Islet precursor cell (in vitro differentiated cells): ENCODE results near the gene JPT2.

Source experiments
- DNase-seq: peaks from one replicate; pipeline ENCODE4 v3.0.0-alpha.2; 2018

JPT2 gene

DNA sequence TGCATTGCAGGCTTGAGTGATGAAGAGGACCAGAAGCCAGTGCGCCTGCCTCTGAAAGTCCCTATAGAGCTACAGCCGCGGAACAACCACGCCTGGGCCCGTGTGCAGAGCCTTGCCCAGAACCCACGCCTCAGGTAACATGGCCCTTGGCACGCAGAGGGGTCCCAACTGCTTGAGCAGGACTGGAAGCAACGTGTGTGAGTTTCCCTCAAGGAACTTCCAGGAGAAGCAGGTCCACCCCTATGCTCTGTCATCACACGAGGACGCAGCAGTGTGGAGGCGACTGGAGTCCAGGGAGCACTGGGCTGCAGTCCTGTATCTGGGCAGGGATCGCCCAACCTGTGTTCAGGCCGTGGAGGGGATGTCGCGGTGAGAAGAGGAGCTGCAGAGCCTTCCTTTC, 25.1 kb upstream of the JPT2 start:
- DNase-seq, result no peak

DNA sequence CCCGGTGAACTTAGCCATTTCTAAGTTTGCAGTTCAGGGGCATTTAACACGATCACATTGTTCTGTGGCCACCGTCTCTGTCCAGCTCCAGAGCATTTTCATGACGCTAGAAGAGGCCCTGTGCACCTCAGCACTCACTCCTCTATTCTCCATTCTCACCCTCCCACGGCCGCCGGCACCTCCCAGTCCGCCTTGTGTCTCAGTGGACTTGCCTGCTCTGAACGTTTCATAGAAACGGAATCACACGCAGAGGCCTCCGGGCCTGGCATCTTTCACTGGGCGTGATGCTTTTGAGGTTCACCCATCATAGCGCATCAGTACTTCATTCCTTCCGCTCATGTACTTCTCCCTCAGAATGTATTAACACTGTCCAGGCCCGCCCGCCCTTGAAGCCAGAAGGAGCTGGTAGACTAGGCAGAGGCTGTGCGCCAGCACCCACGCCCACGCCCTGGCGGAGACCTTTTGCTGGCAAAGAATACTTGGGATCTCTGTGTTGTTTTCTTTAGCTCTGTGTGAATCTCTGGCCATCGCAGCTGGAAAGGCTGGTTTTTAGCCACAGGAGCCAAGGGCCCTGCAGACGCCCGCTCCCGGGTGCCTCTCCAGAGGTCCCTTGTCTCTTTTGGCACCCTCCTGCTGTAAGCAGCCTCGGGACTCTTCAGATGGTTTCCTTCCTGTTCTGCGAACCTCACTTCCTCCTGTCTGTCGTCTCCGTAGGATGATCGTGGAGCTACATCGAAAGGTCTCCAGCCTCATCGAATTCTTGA, 23.4 kb upstream of the JPT2 start:
- no peak for DNase-seq

DNA sequence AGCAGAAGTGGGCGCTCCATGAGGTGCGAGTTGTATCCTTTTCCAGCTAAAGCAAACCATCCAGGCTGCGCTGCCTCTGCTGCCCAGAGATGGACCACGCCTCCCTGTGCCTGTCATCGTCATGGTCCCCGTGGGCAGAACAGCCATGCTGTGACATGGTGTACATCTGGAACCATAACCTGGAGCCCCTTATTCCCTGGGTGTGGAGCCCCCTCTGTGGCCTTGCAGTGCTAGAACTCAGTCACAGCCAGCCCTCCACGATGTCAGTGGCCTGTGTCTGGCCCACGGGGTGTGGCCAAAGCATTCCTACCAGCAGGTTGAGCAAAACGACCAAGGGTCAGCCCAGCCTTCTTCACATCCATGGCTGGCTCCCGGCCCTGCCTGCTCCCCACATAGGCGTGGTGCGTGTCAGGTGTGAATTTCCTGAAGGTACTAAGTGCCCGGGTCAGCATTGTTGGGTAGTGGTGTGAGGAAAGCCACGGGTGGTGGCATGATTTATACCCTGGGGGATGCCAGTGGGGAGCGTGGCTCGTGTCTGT, 22.7 kb upstream of the JPT2 start:
- no peak for DNase-seq

DNA sequence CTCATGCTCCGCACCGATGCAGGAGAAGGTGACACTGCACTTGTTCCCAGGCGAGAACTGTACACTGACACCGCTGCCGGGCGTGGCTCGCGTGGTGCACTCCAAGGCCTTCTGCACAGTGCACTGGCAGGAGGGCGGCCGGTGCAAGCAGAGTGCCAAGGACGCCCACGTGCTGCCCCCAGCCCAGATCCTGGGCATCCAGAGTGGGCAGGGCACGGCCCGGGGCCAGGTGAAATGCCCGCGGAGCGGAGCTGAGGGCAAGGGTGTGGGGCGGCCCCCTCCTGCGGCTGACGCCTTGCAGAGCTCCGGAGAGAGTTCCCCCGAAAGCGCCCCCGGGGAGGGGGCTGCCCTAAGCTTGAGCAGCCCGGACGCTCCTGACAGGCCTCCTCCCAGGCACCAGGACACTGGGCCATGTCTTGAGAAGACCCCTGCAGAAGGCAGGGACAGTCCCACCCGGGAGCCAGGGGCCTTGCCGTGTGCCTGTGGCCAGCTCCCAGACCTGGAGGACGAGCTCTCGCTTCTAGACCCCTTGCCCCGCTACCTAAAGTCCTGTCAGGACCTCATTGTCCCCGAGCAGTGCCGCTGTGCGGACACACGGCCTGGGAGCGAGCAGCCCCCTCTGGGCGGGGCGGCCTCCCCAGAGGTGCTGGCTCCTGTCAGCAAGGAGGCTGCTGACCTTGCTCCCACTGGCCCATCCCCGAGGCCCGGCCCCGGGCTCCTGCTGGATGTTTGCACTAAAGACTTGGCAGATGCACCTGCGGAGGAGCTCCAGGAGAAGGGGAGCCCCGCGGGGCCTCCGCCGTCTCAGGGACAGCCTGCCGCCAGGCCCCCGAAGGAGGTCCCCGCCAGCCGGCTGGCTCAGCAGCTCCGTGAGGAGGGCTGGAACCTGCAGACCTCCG, 21.9 kb upstream of the JPT2 start:
- no peak for DNase-seq

DNA sequence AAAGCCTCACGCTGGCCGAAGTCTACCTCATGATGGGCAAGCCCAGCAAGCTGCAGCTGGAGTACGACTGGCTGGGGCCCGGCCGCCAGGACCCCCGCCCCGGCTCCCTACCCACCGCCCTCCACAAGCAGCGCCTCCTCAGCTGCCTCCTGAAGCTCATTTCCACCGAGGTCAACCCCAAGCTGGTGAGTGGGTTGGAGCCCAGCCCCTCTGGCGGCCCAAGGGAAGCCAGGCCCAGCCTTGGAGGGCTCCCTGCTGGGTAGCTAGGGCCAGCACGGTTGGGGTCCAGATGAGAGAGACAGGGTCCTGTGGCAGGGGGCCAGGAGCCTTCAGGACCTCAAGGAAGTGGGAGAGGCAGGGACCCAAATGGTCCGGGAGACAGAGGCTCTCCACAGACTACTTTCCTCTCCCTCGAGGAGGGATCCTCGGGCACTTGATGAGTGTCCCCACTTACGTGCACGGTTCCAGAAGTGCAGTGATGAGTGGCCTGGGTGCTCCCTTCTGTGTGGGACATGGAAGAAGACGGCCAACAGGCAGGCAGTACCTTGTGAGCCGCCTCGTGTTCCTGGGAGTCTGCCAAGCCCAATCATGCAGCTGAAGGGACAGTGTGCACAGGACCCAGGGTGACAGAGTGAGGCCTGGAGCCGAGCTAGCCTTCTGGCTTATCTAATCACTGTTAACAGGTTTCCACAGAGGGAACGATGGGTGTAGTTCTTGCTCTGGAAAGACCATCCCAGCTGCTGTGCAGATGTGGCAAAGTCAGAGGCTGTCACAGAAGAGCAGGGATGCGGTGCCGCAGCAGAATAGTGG, 21.1 kb upstream of the JPT2 start:
- DNase-seq, result no peak

DNA sequence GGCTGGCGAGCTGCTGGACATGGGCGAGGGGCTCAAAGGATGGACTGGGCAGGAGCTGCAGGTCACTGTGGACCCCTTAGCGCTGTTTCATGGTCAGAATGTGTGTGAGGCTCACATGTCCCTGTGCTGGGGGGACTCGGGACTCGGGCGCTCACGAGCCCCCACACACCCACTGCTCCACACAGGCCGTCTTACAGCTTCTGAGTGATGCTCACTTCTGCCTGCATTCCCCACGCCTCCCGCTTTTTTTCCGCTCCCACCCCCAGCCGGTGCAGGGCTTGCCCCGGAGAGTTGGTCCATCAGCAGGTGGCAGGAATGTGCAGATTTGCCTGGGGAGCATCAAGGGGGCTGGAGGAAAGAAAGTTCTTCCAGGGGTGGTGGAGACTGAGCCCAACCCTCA, 20.2 kb upstream of the JPT2 start:
- no peak for DNase-seq

DNA sequence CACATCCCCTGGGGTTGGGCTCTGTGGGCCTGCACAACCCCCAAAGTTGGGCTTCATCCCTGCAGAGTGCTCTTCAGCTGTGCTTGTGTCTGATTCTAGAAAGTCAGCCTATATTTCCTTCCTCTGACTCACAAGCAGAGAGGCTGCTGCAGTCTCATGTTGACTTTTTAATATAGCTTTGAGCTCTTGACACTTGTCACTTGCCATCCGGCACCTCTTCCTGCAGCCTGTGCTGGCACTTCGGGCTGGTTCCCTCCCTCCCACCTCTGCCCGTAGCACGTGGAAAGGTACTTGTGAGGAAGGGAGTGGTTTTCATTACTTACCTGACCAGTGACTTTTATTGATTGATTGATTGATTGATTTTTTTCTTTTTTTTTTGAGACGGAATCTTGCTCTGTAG, 19.0 kb upstream of the JPT2 start:
- DNase-seq, result no peak

DNA sequence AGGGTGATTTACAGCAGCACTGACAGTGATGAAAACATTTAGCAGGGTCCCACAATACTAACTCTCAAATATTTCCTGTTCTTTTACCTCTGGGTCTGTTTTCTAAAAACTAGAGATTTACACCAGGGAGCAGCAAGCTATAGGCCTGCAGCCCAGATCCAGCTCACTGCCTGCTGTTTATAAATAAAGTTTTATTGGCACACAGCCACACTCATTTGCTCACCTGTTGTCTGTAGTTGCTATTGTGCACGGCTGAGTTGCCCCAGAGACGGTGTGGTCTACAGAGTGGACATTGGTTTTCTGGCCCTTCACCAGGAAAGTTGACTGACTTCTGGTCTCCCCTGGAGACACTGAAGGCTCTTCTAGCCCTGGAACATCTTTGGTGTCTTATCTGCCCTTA, 16.3 kb upstream of the JPT2 start:
- no peak for DNase-seq

DNA sequence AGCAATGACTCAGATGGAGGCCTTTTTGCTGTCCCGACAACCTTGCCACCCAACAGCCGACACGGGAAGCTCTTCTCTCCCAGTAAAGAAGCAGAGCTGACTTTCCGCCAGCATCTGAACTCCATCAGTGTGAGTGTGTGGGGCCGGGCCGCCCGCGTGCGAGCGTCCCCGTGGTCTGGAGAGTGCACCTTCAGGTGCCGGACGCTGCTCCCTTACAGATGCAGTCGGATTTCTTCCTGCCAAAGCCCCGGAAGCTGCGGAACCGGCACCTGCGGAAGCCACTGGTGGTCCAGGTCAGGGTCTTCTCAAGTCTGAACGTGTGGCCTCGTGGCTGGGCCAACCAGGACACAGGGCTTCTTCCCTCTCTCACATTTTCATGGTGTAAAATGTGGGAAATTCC, 15.5 kb upstream of the JPT2 start:
- DNase-seq, result no peak

DNA sequence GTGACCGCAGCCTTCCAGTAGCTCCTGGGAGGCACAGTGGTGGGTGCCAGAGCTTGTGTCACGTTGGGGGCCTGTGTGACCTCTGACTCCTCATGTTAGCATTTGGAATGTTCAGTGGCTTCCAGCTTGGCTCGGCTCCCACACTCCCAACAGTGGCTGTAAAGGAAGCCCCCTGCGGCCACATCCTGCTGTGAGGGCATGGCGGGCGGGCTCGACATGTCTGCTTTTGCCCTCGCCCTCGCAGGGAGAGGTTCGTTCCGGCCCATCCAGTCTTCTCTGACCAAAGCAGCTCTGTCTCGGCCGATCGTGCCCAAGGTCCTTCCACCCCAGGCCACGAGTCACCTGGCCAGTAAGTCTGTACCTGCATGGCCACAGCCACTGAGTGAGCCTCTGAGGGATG, 12.2 kb upstream of the JPT2 start:
- DNase-seq, result no peak

DNA sequence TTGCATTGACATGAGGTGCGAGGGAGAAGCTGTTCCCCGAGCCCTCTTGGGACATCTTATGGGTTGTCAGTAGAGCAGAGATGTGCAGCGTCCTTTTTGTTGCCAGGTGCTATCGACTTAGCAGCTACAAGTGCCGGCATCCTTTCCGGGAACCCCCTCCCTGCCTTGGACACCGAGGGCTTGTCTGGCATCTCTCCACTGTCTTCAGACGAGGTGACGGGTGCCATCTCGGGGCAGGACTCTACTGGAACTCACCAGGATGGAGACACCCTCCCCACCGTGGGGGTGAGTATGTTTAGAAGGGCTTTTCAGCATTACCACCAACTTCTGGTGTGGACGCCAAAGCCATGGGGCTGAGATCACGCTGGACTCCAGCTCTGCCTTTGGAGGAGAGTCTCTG, 11.8 kb upstream of the JPT2 start:
- peak; percentile 42 for DNase-seq

DNA sequence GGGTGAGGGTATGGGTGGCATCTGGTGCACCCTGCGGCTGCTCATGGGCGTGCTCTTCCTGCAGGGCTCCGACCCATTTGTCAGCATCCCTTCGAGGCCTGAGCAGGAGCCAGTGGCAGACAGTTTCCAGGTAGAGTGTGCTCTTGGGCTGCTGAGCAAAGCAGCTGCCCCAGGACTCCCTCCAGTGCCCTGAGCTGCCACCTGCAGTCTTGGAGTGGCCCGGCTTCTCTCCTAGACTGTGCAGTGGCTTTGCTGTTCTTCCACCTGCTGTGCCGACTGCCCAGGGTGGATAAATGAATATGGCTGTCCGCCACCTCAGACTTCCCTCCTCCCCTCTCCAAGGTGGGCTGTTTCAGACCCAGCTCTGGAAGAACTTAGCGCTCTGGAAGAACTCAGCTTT, 10.8 kb upstream of the JPT2 start:
- DNase-seq, result peak; percentile 52

DNA sequence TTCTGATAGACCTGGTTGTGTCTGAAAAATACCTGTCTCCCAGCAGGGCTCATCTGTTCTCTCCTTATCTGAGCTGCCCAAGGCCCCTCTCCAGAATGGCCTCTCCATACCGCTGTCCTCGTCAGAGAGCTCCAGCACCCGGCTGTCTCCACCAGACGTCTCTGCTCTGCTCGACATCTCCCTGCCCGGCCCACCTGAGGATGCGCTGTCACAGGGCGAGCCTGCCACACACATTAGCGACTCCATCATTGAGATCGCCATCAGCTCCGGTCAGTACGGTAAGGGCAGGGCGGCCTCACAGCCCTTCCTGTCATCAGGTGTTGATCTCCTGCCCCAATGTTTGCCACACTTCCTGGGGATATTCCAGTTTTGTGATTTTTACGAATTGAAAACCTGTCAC, 10.2 kb upstream of the JPT2 start:
- peak; percentile 41 for DNase-seq

DNA sequence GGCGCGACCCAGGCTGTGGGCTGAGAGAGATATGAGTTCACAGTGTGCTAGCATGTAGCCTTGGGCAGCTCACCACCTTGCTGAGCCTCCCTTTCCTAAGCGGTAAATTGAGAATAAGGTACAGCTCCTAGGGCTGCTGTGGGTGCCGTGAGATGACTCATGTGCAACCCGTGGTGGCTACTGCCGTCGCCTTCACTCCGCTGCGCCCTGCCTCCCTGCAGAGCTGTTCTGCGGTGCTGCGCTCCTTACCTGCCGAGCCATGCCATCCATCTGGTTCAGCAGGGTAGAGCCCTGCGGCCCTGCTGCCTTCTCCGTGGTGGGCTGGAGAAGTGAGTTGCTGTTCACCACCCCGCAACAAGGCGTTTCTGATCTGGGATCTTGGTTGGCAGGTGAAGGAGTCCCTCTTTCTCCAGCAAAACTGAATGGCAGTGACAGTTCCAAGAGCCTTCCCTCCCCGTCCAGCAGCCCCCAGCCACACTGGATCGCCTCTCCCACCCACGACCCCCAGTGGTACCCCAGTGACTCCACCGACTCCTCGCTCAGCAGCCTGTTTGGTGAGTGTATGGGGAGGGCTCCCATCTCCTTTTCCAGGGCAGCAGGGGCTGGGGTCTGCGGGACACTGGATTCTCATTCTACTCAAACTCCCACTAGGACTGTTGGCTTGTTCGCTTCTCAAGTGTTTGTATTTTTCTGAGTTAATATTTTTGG, 9.3 kb upstream of the JPT2 start:
- peak; percentile 43 for DNase-seq

DNA sequence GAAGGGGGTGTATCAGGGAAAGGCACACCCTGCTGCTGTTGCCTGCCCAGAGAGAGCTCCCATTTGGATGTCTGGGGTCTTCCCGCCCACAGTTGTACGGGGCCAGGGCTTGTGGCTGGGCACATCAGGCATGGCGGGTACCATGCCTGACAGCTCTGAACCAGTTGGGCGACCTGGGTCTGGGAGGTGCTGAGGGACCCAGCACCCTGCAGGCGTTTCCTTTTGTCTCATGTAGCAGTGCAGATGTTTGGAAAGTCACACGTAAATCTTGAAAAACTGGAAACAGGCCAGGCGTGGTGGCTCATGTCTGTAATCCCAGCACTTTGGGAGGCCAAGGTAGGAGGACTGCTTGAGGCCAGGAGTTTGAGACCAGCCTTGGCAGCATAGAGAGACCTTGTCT, 8.4 kb upstream of the JPT2 start:
- peak; percentile 37 for DNase-seq

DNA sequence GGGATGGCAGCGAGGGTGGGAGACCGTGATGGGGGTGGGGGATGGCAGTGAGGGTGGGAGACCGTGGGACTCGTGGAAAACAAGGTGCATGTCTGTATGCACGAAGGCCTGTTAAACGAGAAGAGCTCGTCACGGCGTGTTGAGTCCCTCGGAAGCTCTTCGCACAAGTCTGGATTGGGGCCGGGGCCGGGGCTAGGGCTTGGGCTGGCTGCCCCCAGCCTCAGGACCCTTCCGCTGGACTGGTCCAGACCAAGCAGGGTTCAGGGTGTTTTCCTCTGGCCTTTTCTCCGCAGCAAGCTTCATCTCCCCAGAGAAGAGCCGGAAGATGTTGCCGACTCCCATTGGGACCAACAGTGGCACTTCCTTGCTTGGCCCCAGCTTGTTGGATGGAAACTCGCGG, 7.7 kb upstream of the JPT2 start:
- DNase-seq, result no peak

DNA sequence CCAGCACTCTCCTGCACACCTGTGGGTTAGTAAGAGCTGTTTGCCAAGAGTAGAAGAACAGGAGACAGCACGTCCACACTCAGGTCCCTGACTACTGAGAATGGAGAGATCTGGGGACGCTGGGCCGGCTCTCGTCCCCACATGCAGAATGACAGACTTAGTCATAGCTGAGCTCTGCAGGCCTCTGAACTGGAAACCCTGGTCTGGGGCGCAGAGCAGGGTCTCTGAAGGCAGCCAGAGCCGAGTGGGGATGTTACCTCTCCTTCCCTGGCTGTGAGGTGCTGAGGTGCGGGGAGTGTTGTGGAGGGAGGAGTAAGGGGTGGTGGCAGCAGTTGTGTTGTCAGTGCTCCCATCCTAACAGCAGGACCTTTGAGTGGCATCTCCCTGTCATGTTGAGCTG, 7.2 kb upstream of the JPT2 start:
- DNase-seq, result no peak

DNA sequence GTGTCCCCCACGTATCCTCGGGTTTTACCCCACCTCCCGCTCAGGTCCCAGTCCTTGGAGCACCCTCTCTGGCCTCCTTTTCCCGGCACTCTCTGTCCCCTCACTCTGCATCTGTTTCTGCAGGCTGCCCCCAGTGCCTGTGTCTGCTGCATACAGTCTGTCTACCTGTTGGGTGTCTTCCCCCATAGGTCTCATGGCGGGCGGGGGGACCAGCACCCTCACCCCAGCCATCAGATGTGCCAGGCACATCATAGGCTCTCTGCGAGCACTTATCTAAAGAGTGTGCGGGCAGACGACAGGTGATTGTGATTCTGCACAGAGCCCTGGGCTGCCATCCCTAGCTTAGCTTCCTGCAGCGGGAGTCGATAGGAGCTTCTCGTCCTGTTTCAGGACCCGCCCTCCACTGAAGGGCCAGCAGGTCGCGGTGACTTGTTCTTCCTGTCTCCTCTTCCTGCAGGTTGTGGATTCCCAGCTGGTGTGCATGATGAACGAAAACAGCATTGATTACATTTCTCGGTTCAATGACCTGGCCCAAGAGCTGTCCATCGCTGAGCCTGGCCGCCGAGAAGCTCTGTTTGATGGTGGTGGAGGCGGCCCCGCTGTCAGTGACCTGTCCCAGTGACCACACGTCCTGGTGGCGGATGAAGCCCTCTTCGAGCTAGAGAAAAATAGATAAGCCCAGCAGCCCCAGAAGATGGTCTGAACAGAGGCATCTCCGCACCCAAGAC, 4.5 kb upstream of the JPT2 start:
- peak; percentile 51 for DNase-seq

DNA sequence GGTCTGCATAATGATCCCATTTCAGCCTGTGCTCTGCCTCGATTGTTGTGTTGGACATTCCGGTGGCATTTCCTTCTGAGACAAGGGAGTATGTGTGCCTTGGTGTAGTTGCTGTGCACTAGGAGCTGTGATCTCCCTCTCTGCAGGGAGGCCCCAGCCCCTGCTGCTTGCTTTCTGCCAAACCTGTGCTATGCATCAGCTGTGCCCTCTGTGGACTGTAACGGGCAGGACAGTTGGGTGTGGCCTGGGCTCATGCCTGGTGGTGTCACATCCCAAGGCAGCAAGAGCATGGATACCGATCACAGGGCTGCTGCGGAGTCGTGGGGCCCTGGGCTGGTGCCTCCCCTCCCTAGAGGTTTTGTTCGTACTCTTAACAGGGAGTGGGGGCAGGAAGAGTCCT, 3.8 kb upstream of the JPT2 start:
- no peak for DNase-seq

DNA sequence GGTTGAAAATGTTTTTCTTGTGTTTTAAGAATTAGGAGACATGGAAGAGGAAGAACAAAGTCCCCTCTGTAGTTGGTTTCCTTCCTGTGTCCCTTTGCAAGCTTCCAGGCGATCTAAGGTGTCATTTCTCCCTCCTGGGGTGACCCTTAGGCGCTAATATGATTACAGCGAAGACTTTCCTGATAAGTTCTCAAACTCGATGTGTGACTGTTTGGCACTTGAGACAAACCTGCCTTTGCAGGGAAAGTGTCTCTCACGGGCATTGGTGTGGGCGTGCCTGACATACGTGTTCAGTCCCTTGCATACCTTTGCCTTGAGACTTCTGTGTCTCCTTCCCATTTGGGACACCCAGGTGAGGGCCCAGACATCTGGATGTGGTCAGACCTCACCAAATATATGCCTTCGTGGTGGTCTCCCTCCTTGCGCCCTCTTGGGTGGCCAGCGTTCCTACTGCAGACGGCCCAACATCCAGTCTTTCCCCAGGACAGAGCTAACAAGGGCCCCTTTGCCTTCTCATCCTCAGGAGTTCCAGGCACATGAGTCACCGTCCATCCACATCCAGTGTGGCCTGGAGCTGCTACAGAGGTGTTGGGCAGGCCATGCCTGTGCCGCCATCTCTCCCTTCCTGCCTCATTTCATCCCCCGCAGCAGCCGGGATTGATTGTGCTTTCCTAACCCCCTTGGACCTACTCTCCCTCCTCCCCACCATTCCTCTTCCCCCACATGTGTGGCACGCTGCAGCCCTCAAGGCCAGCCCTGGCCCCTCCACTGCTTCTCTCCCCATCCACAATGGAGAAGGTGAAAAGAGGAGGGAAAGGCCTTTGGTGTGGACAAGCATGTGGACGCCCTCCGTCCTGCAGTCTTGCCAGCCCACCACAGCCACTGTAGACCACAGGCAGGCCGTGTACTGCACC, 3.1 kb upstream of the JPT2 start:
- DNase-seq, result peak; percentile 93

DNA sequence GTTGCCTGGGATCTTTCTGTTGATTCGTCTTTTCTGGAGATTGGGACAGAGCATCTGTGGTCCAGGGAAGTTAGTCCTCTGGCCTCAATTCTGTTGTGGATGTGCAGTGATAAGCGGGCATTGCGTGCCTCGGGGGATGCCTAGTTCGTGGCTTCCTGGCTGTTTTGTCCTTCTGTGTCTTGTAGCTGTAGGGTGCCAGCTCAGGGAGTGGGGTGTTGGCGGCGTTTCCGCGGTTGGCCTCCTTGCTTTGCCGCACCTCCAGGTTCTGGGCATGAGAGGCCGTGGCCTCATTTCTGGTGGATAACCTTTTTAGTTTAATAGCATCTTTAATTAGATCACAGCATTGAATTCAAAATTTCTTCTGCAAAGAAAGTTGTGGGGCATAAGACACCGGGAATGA, 1.4 kb upstream of the JPT2 start:
- no peak for DNase-seq
